H1 (cell line): ENCODE results near the gene PPP1R7. TPM values are rescaled to one million over a fixed set of nuclear protein-coding genes. Genes with fewer than 3 reads are reported as not detected.

ENCODE experiments used
- CTBP2 ChIP-seq: IDR thresholded peaks from 2 replicates; pipeline ENCODE4 v1.7.0; 2011; ENCODE audit warnings: borderline replicate concordance, mild to moderate bottlenecking, moderate library complexity, mixed read lengths, low read length; ENCODE audit not compliant: insufficient read depth, insufficient read length
- E2F6 ChIP-seq: IDR thresholded peaks from 2 replicates; pipeline ENCODE4 v1.6.1; 2012; ENCODE audit warnings: inconsistent platforms
- EZH2 ChIP-seq: fragments of 200-600 bp; sonication (generic); IDR thresholded peaks from 2 replicates; pipeline ENCODE4 v1.7.1; 2012; ENCODE audit warnings: low read depth, mild to moderate bottlenecking, moderate library complexity, low read length, inconsistent platforms; ENCODE audit not compliant: severe bottlenecking
- HDAC2 ChIP-seq, 2 experiments: fragments of 300-600 bp in 1 of 2; sonication (generic) in 1 of 2; IDR thresholded peaks; 2 replicates each; pipeline ENCODE4 v1.6.1; 2011 to 2012; ENCODE audit warnings: low read depth in 2 of 2, low read length in 2 of 2, mild to moderate bottlenecking in 2 of 2, moderate library complexity in 2 of 2, borderline replicate concordance in 1 of 2, inconsistent platforms in 1 of 2
- KDM4A ChIP-seq: IDR thresholded peaks from one replicate; pipeline ENCODE4 v1.7.1; 2012; ENCODE audit warnings: low read depth, mild to moderate bottlenecking, moderate library complexity, low read length, inconsistent platforms; ENCODE audit not compliant: severe bottlenecking
- RBBP5 ChIP-seq: IDR thresholded peaks from 2 replicates; pipeline ENCODE4 v1.7.1; 2012; ENCODE audit warnings: low read depth, mild to moderate bottlenecking, inconsistent platforms, low read length, moderate library complexity, borderline replicate concordance
- SP4 ChIP-seq: IDR thresholded peaks from 2 replicates; pipeline ENCODE4 v1.6.1; 2012; ENCODE audit warnings: low read length, inconsistent platforms
- polyA plus RNA-seq, 7 experiments: library from polyadenylated mRNA; depleted of rRNA in 3 of 7; stranded (reverse) in 5 of 7; unstranded in 2 of 7; fragments of >200 nt in 5 of 7; fragments of 200-250 nt in 2 of 7; gene quantifications; 1 replicate in 5 of 7; 2 replicates in 1 of 7; 4 replicates in 1 of 7; pipeline versions ENCODE4 v1.2.1 to v1.2.3, GENCODE V29; 2011 to 2013; ENCODE audit warnings: missing spikeins in 2 of 7, mixed read lengths in 2 of 7
- total RNA-seq: library from RNA; stranded (reverse); fragmentation: NEBNext Ultra II Directional; extraction: Animal tissue kit (Norgen Biotek cat#: 25700); gene quantifications from 2 replicates; pipeline ENCODE4 v1.2.1, GENCODE V29; 2021

PPP1R7 gene
- total and polyA plus RNA-seq, 2 of the 8 experiments (the other 6 are each of a cell fraction or from before 2014, with no cell fraction given) = 22.2 to 64.0 TPM

- peak; percentile 95 for TF ChIP-seq E2F6
- TF ChIP-seq HDAC2 (IDR thresholded peaks at IDR 0.05; ENCODE audit: borderline replicate concordance in 1 of 2, low read depth in 2 of 2, low read length in 2 of 2) = 0 out of 4 replicates have a peak, but pooled peaks of 1 of the 2 experiments have one; percentile 33
- TF ChIP-seq RBBP5 = 0 out of 2 replicates have a peak, but pooled peaks have one; percentile 42
- TF ChIP-seq CTBP2 = no peak
- TF ChIP-seq SP4 = no peak
- TF ChIP-seq EZH2 = no peak
- TF ChIP-seq KDM4A = peak; percentile 65
- TF ChIP-seq, all 59 proteins: peak for 8
Measured at GRCh38 chr2:241218131-241219029, 68.1 kb downstream of the PPP1R7 start (continued).
